OCI-LY3 (cell line): ENCODE data around the gene NCEH1.

Experiments
- H2AFZ ChIP-seq: fragments of 200-600, 300-600 bp; shearing (Covaris generic); 2 replicates; pipeline ENCODE4 v1.6.0; 2014; ENCODE audit warnings: antibody characterized with exemption, low read depth, low read length
- H3K27ac ChIP-seq: fragments of 200-600, 300-600 bp; sonication (generic); 2 replicates; pipeline ENCODE4 v1.5.1; 2014; ENCODE audit warnings: mild to moderate bottlenecking, low read length, moderate library complexity, mixed read lengths
- H3K27me3 ChIP-seq: fragments of 200-600, 300-600 bp; sonication (generic); 2 replicates; pipeline ENCODE4 v1.6.1; 2014; ENCODE audit warnings: low read depth, low read length, mixed read lengths
- H3K36me3 ChIP-seq: fragments of 200-600, 300-600 bp; sonication (generic); replicated peaks from 2 replicates; pipeline ENCODE3; 2014; ENCODE audit warnings: low read depth, low read length, mixed read lengths
- H3K4me1 ChIP-seq: fragments of 300-600, 200-600 bp; sonication (generic); 2 replicates; pipeline ENCODE4 v1.6.1; 2014; ENCODE audit warnings: low read length, mixed read lengths
- H3K4me2 ChIP-seq: fragments of 200-600, 300-600 bp; sonication (generic); 2 replicates; pipeline ENCODE4 v1.6.1; 2014; ENCODE audit warnings: low read length, mixed read lengths
- H3K4me3 ChIP-seq: fragments of 300-600, 200-600 bp; sonication (generic); 2 replicates; pipeline ENCODE4 v1.5.1; 2014; ENCODE audit warnings: antibody characterized with exemption, mild to moderate bottlenecking, low read length, moderate library complexity
- H3K79me2 ChIP-seq: fragments of 300-600, 200-600 bp; shearing (Covaris generic); 2 replicates; pipeline ENCODE4 v1.6.1; 2014; ENCODE audit warnings: mild to moderate bottlenecking, low read length, mixed read lengths
- H3K9ac ChIP-seq: fragments of 300-600, 200-600 bp; shearing (Covaris generic); 2 replicates; pipeline ENCODE4 v1.6.0; 2014; ENCODE audit warnings: mild to moderate bottlenecking, low read length, moderate library complexity
- H3K9me3 ChIP-seq: fragments of 200-600, 300-600 bp; shearing (Covaris generic); 2 replicates; pipeline ENCODE4 v1.6.1; 2014; ENCODE audit warnings: low read length, mixed read lengths; ENCODE audit not compliant: insufficient read depth
- H4K20me1 ChIP-seq: fragments of 200-600, 300-600 bp; sonication (generic); 2 replicates; pipeline ENCODE4 v1.6.1; 2016; ENCODE audit warnings: low read length, mixed read lengths; ENCODE audit not compliant: insufficient read depth
- EZH2phosphoT487 ChIP-seq: fragments of 200-600 bp; shearing (Covaris generic); IDR thresholded peaks from 2 replicates; pipeline ENCODE4 v1.6.1; 2018; ENCODE audit warnings: antibody characterized with exemption, mixed run types, low read depth
- TF ChIP-seq, protein P1 (sequence below): fragments of 200-600, 300-600 bp; sonication (generic); IDR thresholded peaks from 2 replicates; pipeline ENCODE4 v1.5.1; 2014; ENCODE audit warnings: antibody characterized with exemption, low read length, low read depth

Gene NCEH1

DNA sequence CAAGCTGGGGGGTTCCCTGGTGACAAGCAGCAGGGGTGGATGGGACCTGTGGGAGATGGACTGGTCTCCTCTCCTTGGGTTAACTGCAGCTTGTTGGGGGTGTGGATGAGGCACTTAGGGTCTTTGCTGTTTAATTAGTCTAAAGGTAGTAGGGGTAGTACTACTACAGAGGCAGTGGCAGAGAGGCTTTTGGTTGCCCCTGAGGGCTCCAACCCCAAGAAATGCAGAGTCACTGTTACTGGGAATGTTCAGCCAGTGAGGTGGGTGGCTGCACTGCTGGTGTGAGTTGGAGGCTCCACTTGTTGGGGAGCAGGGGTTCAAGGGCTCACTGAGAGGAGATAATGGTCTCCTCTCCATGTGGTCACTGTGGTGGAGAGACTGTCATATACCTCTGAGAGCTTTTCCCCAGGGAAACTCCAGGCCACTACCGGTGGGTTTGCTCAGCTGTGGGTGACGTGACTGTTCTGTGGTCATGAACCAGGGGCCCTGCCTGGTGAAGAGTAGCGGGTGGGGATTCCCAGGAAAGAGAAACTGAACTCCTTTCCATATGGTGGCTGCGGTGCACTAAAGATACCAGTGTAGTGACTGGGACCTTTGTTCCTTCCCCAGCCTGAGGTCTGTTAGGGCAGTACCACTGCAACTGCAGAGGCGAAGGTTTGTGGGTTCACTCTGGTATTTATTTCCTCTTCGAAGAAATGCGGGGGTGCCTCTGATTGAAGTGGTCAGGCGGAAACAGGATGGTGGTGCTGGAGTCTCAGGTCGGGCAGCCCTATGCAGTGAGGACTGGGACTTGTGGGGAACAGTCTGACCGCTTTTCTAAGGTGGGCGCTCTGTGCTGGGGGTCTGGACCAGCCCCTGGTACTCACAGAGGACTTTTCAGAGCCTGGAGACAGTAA lies 118.7 kb downstream of the NCEH1 start:
- Histone ChIP-seq H3K9me3 (no peaks in the 10 kb centered on the region), H3K79me2 (no peaks in the 10 kb centered on the region), H3K9ac (no peak overlapping the region; the same call in 1 of the 2 replicates), H3K4me1 (peaks cover 30% of the 10 kb centered on the region), H2AFZ (peak overlapping the region; percentile 57; the same call in 1 of the 2 replicates), H3K27ac (no peak overlapping the region), H3K4me3 (peak overlapping the region; percentile 24; the same call in 1 of the 2 replicates), H3K36me3 (no peaks in the 10 kb centered on the region), H4K20me1 (no peaks in the 10 kb centered on the region), H3K4me2 (peak overlapping the region; percentile 47), H3K27me3 (no peaks in the 10 kb centered on the region)
- TF ChIP-seq EZH2phosphoT487: no peak
- TF ChIP-seq, protein P1, sequence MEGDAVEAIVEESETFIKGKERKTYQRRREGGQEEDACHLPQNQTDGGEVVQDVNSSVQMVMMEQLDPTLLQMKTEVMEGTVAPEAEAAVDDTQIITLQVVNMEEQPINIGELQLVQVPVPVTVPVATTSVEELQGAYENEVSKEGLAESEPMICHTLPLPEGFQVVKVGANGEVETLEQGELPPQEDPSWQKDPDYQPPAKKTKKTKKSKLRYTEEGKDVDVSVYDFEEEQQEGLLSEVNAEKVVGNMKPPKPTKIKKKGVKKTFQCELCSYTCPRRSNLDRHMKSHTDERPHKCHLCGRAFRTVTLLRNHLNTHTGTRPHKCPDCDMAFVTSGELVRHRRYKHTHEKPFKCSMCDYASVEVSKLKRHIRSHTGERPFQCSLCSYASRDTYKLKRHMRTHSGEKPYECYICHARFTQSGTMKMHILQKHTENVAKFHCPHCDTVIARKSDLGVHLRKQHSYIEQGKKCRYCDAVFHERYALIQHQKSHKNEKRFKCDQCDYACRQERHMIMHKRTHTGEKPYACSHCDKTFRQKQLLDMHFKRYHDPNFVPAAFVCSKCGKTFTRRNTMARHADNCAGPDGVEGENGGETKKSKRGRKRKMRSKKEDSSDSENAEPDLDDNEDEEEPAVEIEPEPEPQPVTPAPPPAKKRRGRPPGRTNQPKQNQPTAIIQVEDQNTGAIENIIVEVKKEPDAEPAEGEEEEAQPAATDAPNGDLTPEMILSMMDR: no peak

DNA sequence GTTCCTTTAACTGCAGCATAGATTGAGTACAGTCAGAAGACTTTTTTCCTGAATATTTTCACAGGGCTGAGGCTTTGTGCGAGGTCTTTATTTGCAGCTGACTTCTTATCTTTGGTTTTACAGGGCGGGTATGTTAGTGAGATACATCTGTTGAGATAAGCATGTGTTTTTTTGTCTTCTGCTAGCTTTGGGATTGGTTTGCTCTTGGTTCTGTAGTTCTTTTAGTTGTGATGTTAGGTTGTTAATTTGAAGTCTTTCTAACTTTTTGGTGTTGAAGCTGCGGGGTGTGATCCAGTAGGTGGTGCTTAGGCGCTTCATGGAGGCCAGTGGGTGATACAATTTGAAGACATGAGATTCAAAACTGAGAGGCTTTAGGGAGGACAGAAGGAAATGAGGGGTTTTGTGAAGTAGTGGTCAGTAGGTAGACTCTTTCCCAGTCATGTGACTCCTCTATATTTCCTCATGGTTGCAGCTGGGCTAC lies 119.7 kb downstream of the NCEH1 start:
- H2AFZ ChIP-seq: no peak overlapping the region
- no peaks in the 10 kb centered on the region for H3K27me3 ChIP-seq
- H3K9me3 ChIP-seq: no peaks in the 10 kb centered on the region
- no peaks in the 10 kb centered on the region for H4K20me1 ChIP-seq
- no peak overlapping the region for H3K4me3 ChIP-seq
- peaks cover 33% of the 10 kb centered on the region for H3K4me1 ChIP-seq
- H3K9ac ChIP-seq: no peak overlapping the region
- no peak overlapping the region for H3K27ac ChIP-seq
- no peaks in the 10 kb centered on the region for H3K36me3 ChIP-seq
- H3K79me2 ChIP-seq: no peaks in the 10 kb centered on the region
- no peak for TF ChIP-seq EZH2phosphoT487
- TF ChIP-seq, protein P1: no peak
- H3K4me2 ChIP-seq: no peak overlapping the region

DNA sequence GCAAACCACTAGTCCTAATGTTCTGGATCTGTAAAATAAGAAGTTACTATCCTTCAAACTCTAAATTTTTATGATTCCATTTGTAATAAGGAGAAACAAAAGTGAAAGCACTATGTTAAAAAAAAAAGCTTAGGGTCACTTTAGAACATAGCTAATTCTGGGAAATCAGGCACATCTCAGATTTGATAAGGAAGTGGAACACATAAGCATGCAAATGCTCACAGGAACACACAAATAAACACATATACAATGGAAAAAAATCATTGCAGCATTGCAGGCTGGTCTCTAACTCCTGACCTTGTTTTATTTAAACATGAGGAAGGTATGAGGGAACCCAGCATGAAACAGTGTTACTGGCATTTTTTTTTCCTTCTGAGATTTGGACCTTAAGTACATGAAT lies 124.4 kb downstream of the NCEH1 start:
- Histone ChIP-seq H3K4me3 (no peak overlapping the region), H3K4me2 (peak overlapping the region; percentile 26), H3K9me3 (no peaks in the 10 kb centered on the region), H3K27me3 (no peaks in the 10 kb centered on the region), H4K20me1 (no peaks in the 10 kb centered on the region), H3K4me1 (peaks cover 18% of the 10 kb centered on the region), H3K36me3 (no peaks in the 10 kb centered on the region), H3K9ac (no peak overlapping the region), H3K79me2 (no peaks in the 10 kb centered on the region), H3K27ac (no peak overlapping the region), H2AFZ (peak overlapping the region; percentile 33; the same call in 1 of the 2 replicates)
- no peak for TF ChIP-seq EZH2phosphoT487
- TF ChIP-seq, protein P1: no peak

DNA sequence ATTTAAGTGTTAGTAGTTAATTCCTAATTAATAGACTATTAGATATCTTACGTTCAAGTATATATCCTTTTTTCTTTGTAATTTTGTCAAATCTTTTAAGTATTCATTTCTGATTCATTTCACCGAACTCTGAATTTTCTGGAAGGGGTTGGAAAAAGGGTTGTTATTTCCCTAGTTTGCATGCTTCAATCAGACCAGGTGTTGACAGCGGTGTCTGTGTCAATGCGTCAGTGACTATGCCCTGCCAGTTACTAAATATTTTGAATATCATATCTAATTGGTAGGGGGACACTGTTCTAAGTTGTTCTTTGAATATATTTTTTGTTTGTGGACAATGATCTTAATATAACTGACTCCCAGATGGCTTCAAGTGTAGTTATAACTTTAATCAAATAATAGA lies 124.9 kb downstream of the NCEH1 start:
- no peak overlapping the region for H3K9ac ChIP-seq
- no peaks in the 10 kb centered on the region for H3K36me3 ChIP-seq
- H2AFZ ChIP-seq: no peak overlapping the region
- H3K27me3 ChIP-seq: no peaks in the 10 kb centered on the region
- TF ChIP-seq, protein P1: no peak
- no peak for TF ChIP-seq EZH2phosphoT487
- H3K4me3 ChIP-seq: no peak overlapping the region
- no peaks in the 10 kb centered on the region for H3K79me2 ChIP-seq
- no peaks in the 10 kb centered on the region for H4K20me1 ChIP-seq
- no peak overlapping the region for H3K27ac ChIP-seq
- no peak overlapping the region; the same call in 1 of the 2 replicates for H3K4me2 ChIP-seq
- no peaks in the 10 kb centered on the region for H3K9me3 ChIP-seq
- H3K4me1 ChIP-seq: peaks cover 23% of the 10 kb centered on the region
